Colonic mucosa (tissue), 4 donors: ENCODE measurements around the gene PPM1M. TPM values are rescaled to one million over a fixed set of nuclear protein-coding genes. Genes with fewer than 3 reads are reported as not detected.

Experiments
- DNase-seq: peaks from one replicate; pipeline ENCODE4 v3.0.0-alpha.2; 2020
- H3K27ac ChIP-seq: fragments of 200-600 bp; one replicate; pipeline ENCODE4 v1.8.0; 2021
- H3K27me3 ChIP-seq: fragments of 200-600 bp; one replicate; pipeline ENCODE4 v1.8.0; 2021
- H3K36me3 ChIP-seq: fragments of 200-600 bp; one replicate; pipeline ENCODE4 v1.8.0; 2021
- H3K4me1 ChIP-seq: fragments of 200-600 bp; one replicate; pipeline ENCODE4 v1.8.0; 2021; ENCODE audit warnings: mild to moderate bottlenecking
- H3K4me3 ChIP-seq: fragments of 200-600 bp; one replicate; pipeline ENCODE4 v1.8.0; 2021
- H3K9ac ChIP-seq, 2 donors: one replicate each; pipeline ENCODE4 v1.7.0; 2013; ENCODE audit warnings: control low read depth in 2 of 2, low read depth in 2 of 2, low read length in 2 of 2
- H3K9me3 ChIP-seq: fragments of 200-600 bp; one replicate; pipeline ENCODE4 v1.8.0; 2021
- CTCF ChIP-seq: fragments of 200-600 bp; IDR thresholded peaks from one replicate; pipeline ENCODE4 v1.8.0; 2022; ENCODE audit warnings: antibody characterized with exemption, mild to moderate bottlenecking
- intact Hi-C: fragments of 100-400 bp; cut with DNase I; formaldehyde crosslinking; loops from one replicate; pipeline ENCODE4 v1.14.1; 2022
- total RNA-seq, 2 donors: library from RNA; stranded (reverse); fragmentation: NEBNext Ultra II Directional in 1 of 2; extraction: Animal tissue kit (Norgen Biotek cat#: 25700) in 1 of 2; gene quantifications; one replicate each; pipeline ENCODE4 v1.2.1, GENCODE V29; 2021
- donor health status: healthy.
- donor health status: DM: no; HTN: no; CAD: no.
- donor health status: DM: no; HTN: no; CAD: no.

PPM1M gene
- total RNA-seq, 2 donors from 2014 or later, result 5.4 to 8.1 TPM

DNA sequence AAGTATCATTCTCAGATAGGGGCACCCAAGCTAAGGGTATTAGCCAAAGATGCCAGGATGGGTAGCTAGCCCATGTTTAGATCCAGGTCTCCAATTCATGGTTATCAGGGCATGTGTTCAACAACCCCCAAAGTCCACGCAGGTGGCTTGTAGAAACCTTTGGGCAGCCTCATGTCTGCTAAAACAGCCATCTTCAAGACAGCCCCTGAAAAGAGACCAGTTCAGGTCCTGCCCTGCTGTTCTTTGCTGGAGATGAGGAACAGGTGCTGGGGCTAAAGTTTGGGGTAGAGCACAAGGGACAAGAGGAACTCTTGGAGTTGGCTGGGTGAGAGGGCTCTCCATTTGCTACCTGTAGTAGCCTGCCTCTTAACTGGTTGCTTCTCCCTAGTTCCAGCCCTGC, 4.6 kb downstream of the PPM1M start:
- intact Hi-C loops, result no loop called here
- H3K9me3 ChIP-seq, result no peaks in the 10 kb centered on the region
- no peak overlapping the region for H3K27ac ChIP-seq
- no peak overlapping the region for H3K4me3 ChIP-seq
- no peak for TF ChIP-seq CTCF
- no peaks in the 10 kb centered on the region for H3K36me3 ChIP-seq
- DNase-seq, result no peak
- no peaks in the 10 kb centered on the region for H3K27me3 ChIP-seq
- H3K9ac ChIP-seq, result no peak overlapping the region
- H3K4me1 ChIP-seq, result no peaks in the 10 kb centered on the region

GRCh38 chr3:52253314-52254304, 8.1 kb downstream of the PPM1M start:
- H3K27ac ChIP-seq, result no peak overlapping the region
- no peaks in the 10 kb centered on the region for H3K9me3 ChIP-seq
- no peak overlapping the region for H3K9ac ChIP-seq
- no peak overlapping the region for H3K4me3 ChIP-seq
- H3K4me1 ChIP-seq, result no peaks in the 10 kb centered on the region
- no peak for TF ChIP-seq CTCF
- intact Hi-C loops, result no loop called here
- H3K27me3 ChIP-seq, result no peaks in the 10 kb centered on the region
- no peak for DNase-seq
- H3K36me3 ChIP-seq, result peaks cover 14% of the 10 kb centered on the region

GRCh38 chr3:52254608-52255007, 9.0 kb downstream of the PPM1M start:
- H3K9ac ChIP-seq, result no peak overlapping the region
- H3K4me1 ChIP-seq, result no peaks in the 10 kb centered on the region
- DNase-seq, result no peak
- H3K27ac ChIP-seq, result no peak overlapping the region
- intact Hi-C loops, result no loop called here
- H3K9me3 ChIP-seq, result no peaks in the 10 kb centered on the region
- H3K36me3 ChIP-seq, result peaks cover 24% of the 10 kb centered on the region
- no peak for TF ChIP-seq CTCF
- no peak overlapping the region for H3K4me3 ChIP-seq
- H3K27me3 ChIP-seq, result no peaks in the 10 kb centered on the region

- Histone ChIP-seq H3K27me3 (no peaks in the 10 kb centered on the region), H3K27ac (no peak overlapping the region), H3K4me1 (no peaks in the 10 kb centered on the region), H3K9me3 (no peaks in the 10 kb centered on the region), H3K4me3 (no peak overlapping the region), H3K36me3 (peaks cover 40% of the 10 kb centered on the region), H3K9ac (no peak overlapping the region)
- TF ChIP-seq CTCF, result no peak
- DNase-seq, result no peak
- intact Hi-C loops, result no loop called here
Measured at GRCh38 chr3:52256159-52256558, 10.6 kb downstream of the PPM1M start.

- Histone ChIP-seq H3K27ac (no peak overlapping the region), H3K9me3 (no peaks in the 10 kb centered on the region), H3K27me3 (no peaks in the 10 kb centered on the region), H3K4me1 (no peaks in the 10 kb centered on the region), H3K9ac (no peak overlapping the region), H3K36me3 (peaks cover 43% of the 10 kb centered on the region), H3K4me3 (no peak overlapping the region)
- no peak for TF ChIP-seq CTCF
- no peak for DNase-seq
- intact Hi-C loops, result no loop called here
Measured at GRCh38 chr3:52256622-52257021, 11.1 kb downstream of the PPM1M start.
